ENCODE measurements around the gene ACOT6. TPM values are rescaled to one million over a fixed set of nuclear protein-coding genes. Genes with fewer than 3 reads are reported as not detected.
"Not testable (repeated sequence)": the region's sequence is repeated elsewhere in the genome, so short reads cannot be mapped to it uniquely, and the experiment has no call there.

Gene ACOT6
- total and polyA plus RNA-seq, 2 donors (not counting 3 experiments of a cell fraction or from before 2014, with no cell fraction given) = not detected

- H3K79me2 ChIP-seq (ENCODE audit: control insufficient read depth, insufficient read depth, low read length) = no peaks in the 10 kb centered on the region
- no peaks in the 10 kb centered on the region for H3K36me3 ChIP-seq (ENCODE audit: control insufficient read depth in 2 of 2, extremely low read depth in 1 of 2, insufficient read depth in 2 of 2, low read length in 2 of 2)
- peaks cover 2% of the 10 kb centered on the region for H3K4me1 ChIP-seq (ENCODE audit: control insufficient read depth, extremely low read depth, insufficient read depth, low read length)
- H4K20me1 ChIP-seq (replicated peaks; ENCODE audit: control insufficient read depth, extremely low read depth, insufficient read depth, low read length) = no peaks in the 10 kb centered on the region
- H3K27ac ChIP-seq (ENCODE audit: insufficient read depth, low read depth, low read length) = no peak overlapping the region
- H3K4me2 ChIP-seq (ENCODE audit: insufficient read depth, low read length) = no peak overlapping the region
- H3K9me3 ChIP-seq (replicated peaks; ENCODE audit: control insufficient read depth, insufficient read depth, low read length) = no peaks in the 10 kb centered on the region
- no TSS peak for BruUV-seq (replicated peaks)
- no peaks in the 10 kb centered on the region for H3K9me1 ChIP-seq (replicated peaks; ENCODE audit: control insufficient read depth, extremely low read depth, insufficient read depth, low read length)
- no peak for TF ChIP-seq FOS (IDR thresholded peaks at IDR 0.05; ENCODE audit: borderline replicate concordance, insufficient read depth, low read length)
- TF ChIP-seq POLR2A (IDR thresholded peaks at IDR 0.05; ENCODE audit: low read depth, low read length) = no peak
- no peak for TF ChIP-seq POLR2AphosphoS5 (IDR thresholded peaks at IDR 0.05; ENCODE audit: insufficient read depth, low read depth, low read length)
- no peak for TF ChIP-seq JUN (IDR thresholded peaks at IDR 0.05; ENCODE audit: borderline replicate concordance, insufficient read depth, insufficient read length, low read depth)
- dilution Hi-C loops (cut with MboI; ENCODE audit: extremely low pct_ligation_motif_present, low sequenced_read_pairs) (no loop called here), intact Hi-C loops (cut with micrococcal nuclease) (no loop called here)
- H3K4me3 ChIP-seq (replicated peaks in 1 of 3; ENCODE audit: insufficient read depth in 1 of 3, low read depth in 1 of 3, low read length in 3 of 3) = no peak overlapping the region
- no peak overlapping the region for H2AFZ ChIP-seq (ENCODE audit: low read depth, low read length)
- POLR2A ChIA-PET = no interaction called here
- peaks cover 0 to 3% of the 10 kb centered on the region in 2 experiments for H3K27me3 ChIP-seq (ENCODE audit: control insufficient read depth in 2 of 2, insufficient read depth in 2 of 2, low read length in 2 of 2)
- CTCF ChIA-PET = interaction anchor here (1.1 kb wide), 1 partner anchor 81 kb away, joined by 3 read pairs; no protein-coding TSS in a partner anchor
- FAIRE-seq (no peak), DNase-seq (ENCODE audit: low read depth, low spot score) (no peak)
- no peak overlapping the region for H3K9ac ChIP-seq (replicated peaks; ENCODE audit: extremely low read depth, insufficient read depth, low read length)
Measured at GRCh38 chr14:73589116-73589515, 23.2 kb upstream of the ACOT6 start.

DNA sequence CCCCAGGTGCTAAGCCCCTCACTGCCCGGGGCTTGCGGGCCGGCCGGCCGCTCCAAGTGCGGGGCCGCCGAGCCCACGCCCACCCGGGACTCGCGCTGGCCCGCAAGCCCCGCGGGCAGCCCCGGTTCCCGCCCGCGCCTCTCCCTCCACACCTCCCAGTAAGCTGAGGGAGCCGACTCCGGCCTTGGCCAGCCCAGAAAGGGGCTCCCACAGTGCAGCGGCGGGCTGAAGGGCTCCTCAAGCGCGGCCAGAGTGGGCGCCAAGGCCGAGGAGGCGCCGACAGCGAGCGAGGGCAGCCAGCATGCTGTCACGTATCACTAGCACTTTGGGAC is 21.7 kb upstream of the ACOT6 start:
- dilution Hi-C loops (cut with MboI; ENCODE audit: extremely low pct_ligation_motif_present, low sequenced_read_pairs); intact Hi-C loops (cut with micrococcal nuclease); H2AFZ ChIP-seq (ENCODE audit: low read depth, low read length); H3K79me2 ChIP-seq (ENCODE audit: control insufficient read depth, insufficient read depth, low read length); BruUV-seq (replicated peaks); POLR2A ChIA-PET; H3K4me3 ChIP-seq (replicated peaks in 1 of 3; ENCODE audit: insufficient read depth in 1 of 3, low read depth in 1 of 3, low read length in 3 of 3); H4K20me1 ChIP-seq (replicated peaks; ENCODE audit: control insufficient read depth, extremely low read depth, insufficient read depth, low read length); H3K27ac ChIP-seq (ENCODE audit: insufficient read depth, low read depth, low read length); H3K27me3 ChIP-seq (ENCODE audit: control insufficient read depth in 2 of 2, insufficient read depth in 2 of 2, low read length in 2 of 2); H3K36me3 ChIP-seq (ENCODE audit: control insufficient read depth in 2 of 2, extremely low read depth in 1 of 2, insufficient read depth in 2 of 2, low read length in 2 of 2); H3K9me3 ChIP-seq (replicated peaks; ENCODE audit: control insufficient read depth, insufficient read depth, low read length); H3K9ac ChIP-seq (replicated peaks; ENCODE audit: extremely low read depth, insufficient read depth, low read length); H3K4me1 ChIP-seq (ENCODE audit: control insufficient read depth, extremely low read depth, insufficient read depth, low read length); DNase-seq (ENCODE audit: low read depth, low spot score); H3K9me1 ChIP-seq (replicated peaks; ENCODE audit: control insufficient read depth, extremely low read depth, insufficient read depth, low read length); H3K4me2 ChIP-seq (ENCODE audit: insufficient read depth, low read length); FAIRE-seq: not testable (repeated sequence)
- CTCF ChIA-PET = interaction anchor here (1.2 to 1.3 kb wide), 2 partner anchors 10 to 43 kb away, joined by 4 to 5 read pairs; no protein-coding TSS in a partner anchor

Measured in endothelial cell of umbilical vein (primary cell).